22Rv1 (cell line): ENCODE measurements around the gene MVP.

ENCODE experiments used
- ZFX ChIP-seq: fragments of 450-650 bp; IDR thresholded peaks from 2 replicates; pipeline ENCODE4 v1.6.1; 2017; ENCODE audit warnings: antibody characterized with exemption, borderline replicate concordance
- TF ChIP-seq, protein P1 (sequence below): fragments of 450-650 bp; IDR thresholded peaks from 2 replicates; pipeline ENCODE4 v1.5.1; 2017; ENCODE audit warnings: mild to moderate bottlenecking

DNA sequence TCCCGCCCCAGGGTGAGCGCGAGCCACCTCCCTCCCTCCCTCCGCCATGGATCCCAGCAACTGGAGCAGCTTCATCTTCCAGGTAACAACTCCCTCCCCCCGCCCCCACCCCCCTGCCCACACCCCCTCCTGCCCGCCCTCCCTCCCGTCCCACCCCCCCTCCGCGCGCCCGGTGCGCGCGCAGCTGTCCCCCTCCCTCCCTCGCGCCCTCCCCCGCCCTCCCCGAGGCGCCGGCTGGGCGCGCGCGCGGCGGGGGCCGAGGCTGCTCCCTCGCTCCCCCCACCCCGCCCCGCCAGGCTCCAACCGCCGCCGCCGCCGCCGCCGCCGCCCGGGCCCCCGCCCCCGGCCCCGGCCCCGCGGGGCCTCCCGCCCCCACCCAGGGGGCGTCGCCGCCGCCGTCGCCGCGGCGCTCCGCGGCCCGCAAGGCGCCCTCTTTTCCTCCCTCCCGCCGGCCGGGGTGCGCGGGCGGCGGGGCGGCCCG lies 14.1 kb upstream of the MVP start, which contains the start of gene MAZ:
- TF ChIP-seq, protein P1, sequence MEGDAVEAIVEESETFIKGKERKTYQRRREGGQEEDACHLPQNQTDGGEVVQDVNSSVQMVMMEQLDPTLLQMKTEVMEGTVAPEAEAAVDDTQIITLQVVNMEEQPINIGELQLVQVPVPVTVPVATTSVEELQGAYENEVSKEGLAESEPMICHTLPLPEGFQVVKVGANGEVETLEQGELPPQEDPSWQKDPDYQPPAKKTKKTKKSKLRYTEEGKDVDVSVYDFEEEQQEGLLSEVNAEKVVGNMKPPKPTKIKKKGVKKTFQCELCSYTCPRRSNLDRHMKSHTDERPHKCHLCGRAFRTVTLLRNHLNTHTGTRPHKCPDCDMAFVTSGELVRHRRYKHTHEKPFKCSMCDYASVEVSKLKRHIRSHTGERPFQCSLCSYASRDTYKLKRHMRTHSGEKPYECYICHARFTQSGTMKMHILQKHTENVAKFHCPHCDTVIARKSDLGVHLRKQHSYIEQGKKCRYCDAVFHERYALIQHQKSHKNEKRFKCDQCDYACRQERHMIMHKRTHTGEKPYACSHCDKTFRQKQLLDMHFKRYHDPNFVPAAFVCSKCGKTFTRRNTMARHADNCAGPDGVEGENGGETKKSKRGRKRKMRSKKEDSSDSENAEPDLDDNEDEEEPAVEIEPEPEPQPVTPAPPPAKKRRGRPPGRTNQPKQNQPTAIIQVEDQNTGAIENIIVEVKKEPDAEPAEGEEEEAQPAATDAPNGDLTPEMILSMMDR, result no peak
- no peak for TF ChIP-seq ZFX
